Muscle layer of colon (tissue), 2 donors: ENCODE measurements around the gene HYOU1.
"Not testable (repeated sequence)": the region's sequence is repeated elsewhere in the genome, so short reads cannot be mapped to it uniquely, and the experiment has no call there.

Experiments
- H3K27ac ChIP-seq: one replicate; pipeline ENCODE4 v1.7.0; 2013; ENCODE audit warnings: low read depth, mild to moderate bottlenecking, low read length, moderate library complexity
- H3K27me3 ChIP-seq, 2 donors: one replicate each; pipeline ENCODE4 v1.7.0; 2013; ENCODE audit warnings: low read length in 2 of 2, mild to moderate bottlenecking in 2 of 2; ENCODE audit not compliant: insufficient read depth in 2 of 2, control insufficient read depth in 1 of 2
- H3K36me3 ChIP-seq: one replicate; pipeline ENCODE4 v1.7.0; 2013; ENCODE audit warnings: mild to moderate bottlenecking, low read length; ENCODE audit not compliant: insufficient read depth
- H3K4me1 ChIP-seq: one replicate; pipeline ENCODE4 v1.7.0; 2013; ENCODE audit warnings: mild to moderate bottlenecking, low read length; ENCODE audit not compliant: insufficient read depth
- H3K4me3 ChIP-seq, 2 donors: one replicate each; pipeline ENCODE4 v1.7.0; 2013; ENCODE audit warnings: low read length in 2 of 2, low read depth in 1 of 2, mild to moderate bottlenecking in 1 of 2, moderate library complexity in 1 of 2
- H3K9ac ChIP-seq: one replicate; pipeline ENCODE4 v1.7.0; 2013; ENCODE audit warnings: low read length
- H3K9me3 ChIP-seq: one replicate; pipeline ENCODE4 v1.7.0; 2013; ENCODE audit warnings: mild to moderate bottlenecking, low read length
- donor health status: abdominal sarcoma.
- donor health status: Adenocarcinoma of cecum.

HYOU1 gene

GRCh38 chr11:119034813-119035212 is 22.2 kb downstream of the HYOU1 start:
- Histone ChIP-seq H3K36me3 (no peaks in the 10 kb centered on the region), H3K9me3 (no peaks in the 10 kb centered on the region), H3K9ac (no peak overlapping the region), H3K27ac (no peak overlapping the region), H3K4me1 (peaks cover 3% of the 10 kb centered on the region), H3K27me3 (no peaks in the 10 kb centered on the region), H3K4me3 (no peak overlapping the region)

- not testable (repeated sequence) for H3K4me3 ChIP-seq, H3K9me3 ChIP-seq, H3K9ac ChIP-seq, H3K36me3 ChIP-seq, H3K27ac ChIP-seq, H3K27me3 ChIP-seq
- peaks cover 13% of the 10 kb centered on the region for H3K4me1 ChIP-seq
Observed at GRCh38 chr11:119033421-119033820, 23.6 kb downstream of the HYOU1 start.

- Histone ChIP-seq H3K36me3 (peaks cover 8% of the 10 kb centered on the region), H3K9ac (no peak overlapping the region), H3K4me3 (no peak overlapping the region), H3K27ac (no peak overlapping the region), H3K4me1 (peaks cover 13% of the 10 kb centered on the region), H3K9me3 (no peaks in the 10 kb centered on the region), H3K27me3 (no peaks in the 10 kb centered on the region)
Observed at GRCh38 chr11:119031912-119032280, 25.1 kb downstream of the HYOU1 start.

- peak within 1 kb of the TSS; percentile 74 for H3K9ac ChIP-seq
- H3K27ac ChIP-seq: peak within 1 kb of the TSS; percentile 91
- no peaks in the 10 kb centered on the region for H3K27me3 ChIP-seq
- no peaks in the 10 kb centered on the region for H3K9me3 ChIP-seq
- peak within 1 kb of the TSS; percentile 71 to 80 for H3K4me3 ChIP-seq
- H3K36me3 ChIP-seq: peaks cover 11% of the 10 kb centered on the region
- H3K4me1 ChIP-seq: peaks cover 13% of the 10 kb centered on the region
Observed at GRCh38 chr11:119030329-119031047, 26.5 kb downstream of the HYOU1 start, which contains the start of gene SLC37A4. Gene SLC37A4, minus strand, starts transcription at chr11:119030877.

GRCh38 chr11:119030029-119030328 is 27.0 kb downstream of the HYOU1 start:
- H3K36me3 ChIP-seq: peaks cover 17% of the 10 kb centered on the region
- no peaks in the 10 kb centered on the region for H3K27me3 ChIP-seq
- peak overlapping the region; percentile 74 for H3K9ac ChIP-seq
- peak overlapping the region; percentile 91 for H3K27ac ChIP-seq
- peaks cover 13% of the 10 kb centered on the region for H3K4me1 ChIP-seq
- H3K4me3 ChIP-seq: peak overlapping the region; percentile 71 to 80
- H3K9me3 ChIP-seq: no peaks in the 10 kb centered on the region

GRCh38 chr11:119029340-119030028 is 27.5 kb downstream of the HYOU1 start:
- peaks cover 19% of the 10 kb centered on the region for H3K36me3 ChIP-seq
- no peaks in the 10 kb centered on the region for H3K9me3 ChIP-seq
- H3K27ac ChIP-seq: peak overlapping the region; percentile 91
- no peak overlapping the region for H3K9ac ChIP-seq
- H3K4me3 ChIP-seq: peak overlapping the region; percentile 71 to 80
- no peaks in the 10 kb centered on the region for H3K27me3 ChIP-seq
- H3K4me1 ChIP-seq: peaks cover 13% of the 10 kb centered on the region

GRCh38 chr11:119029069-119029339 is 28.0 kb downstream of the HYOU1 start:
- H3K9ac ChIP-seq: no peak overlapping the region

GRCh38 chr11:119028346-119029068 is 28.5 kb downstream of the HYOU1 start:
- H3K4me3 ChIP-seq: no peak overlapping the region
- no peak overlapping the region for H3K9ac ChIP-seq
- peaks cover 13% of the 10 kb centered on the region for H3K4me1 ChIP-seq
- H3K9me3 ChIP-seq: no peaks in the 10 kb centered on the region
- H3K27me3 ChIP-seq: no peaks in the 10 kb centered on the region
- H3K27ac ChIP-seq: no peak overlapping the region
- peaks cover 29% of the 10 kb centered on the region for H3K36me3 ChIP-seq

More at GRCh38 chr11:119029069-119029339, 28.0 kb downstream of the HYOU1 start:
- H3K4me1 ChIP-seq: peaks cover 13% of the 10 kb centered on the region
- no peak overlapping the region for H3K27ac ChIP-seq
- peaks cover 24% of the 10 kb centered on the region for H3K36me3 ChIP-seq
- H3K27me3 ChIP-seq: no peaks in the 10 kb centered on the region
- no peaks in the 10 kb centered on the region for H3K9me3 ChIP-seq
- H3K4me3 ChIP-seq: no peak overlapping the region

- no peaks in the 10 kb centered on the region for H3K9me3 ChIP-seq
- H3K4me3 ChIP-seq: no peak overlapping the region
- peaks cover 37% of the 10 kb centered on the region for H3K36me3 ChIP-seq
- H3K9ac ChIP-seq: no peak overlapping the region
- no peaks in the 10 kb centered on the region for H3K27me3 ChIP-seq
- peaks cover 13% of the 10 kb centered on the region for H3K4me1 ChIP-seq
- no peak overlapping the region for H3K27ac ChIP-seq
Observed at GRCh38 chr11:119027561-119028345, 29.3 kb downstream of the HYOU1 start.

GRCh38 chr11:119026970-119027369 is 30.0 kb downstream of the HYOU1 start:
- Histone ChIP-seq H3K9ac (no peak overlapping the region), H3K9me3 (no peaks in the 10 kb centered on the region), H3K4me3 (no peak overlapping the region), H3K4me1 (peaks cover 13% of the 10 kb centered on the region), H3K27ac (no peak overlapping the region), H3K36me3 (peaks cover 44% of the 10 kb centered on the region), H3K27me3 (no peaks in the 10 kb centered on the region)
